IMR-90 (cell line): ENCODE measurements around the gene STARD8.

Source experiments
- BHLHE40 ChIP-seq: fragments of 150-350 bp; IDR thresholded peaks from 2 replicates; pipeline ENCODE4 v1.6.1; 2016; ENCODE audit warnings: mild to moderate bottlenecking, low read depth, low read length
- MXI1 ChIP-seq: IDR thresholded peaks from 2 replicates; pipeline ENCODE4 v1.6.1; 2012; ENCODE audit warnings: low read depth, mild to moderate bottlenecking, low read length, moderate library complexity, borderline replicate concordance
- POLR2A ChIP-seq: IDR thresholded peaks from 2 replicates; pipeline ENCODE4 v1.6.1; 2012; ENCODE audit warnings: mild to moderate bottlenecking, low read depth, low read length

DNA sequence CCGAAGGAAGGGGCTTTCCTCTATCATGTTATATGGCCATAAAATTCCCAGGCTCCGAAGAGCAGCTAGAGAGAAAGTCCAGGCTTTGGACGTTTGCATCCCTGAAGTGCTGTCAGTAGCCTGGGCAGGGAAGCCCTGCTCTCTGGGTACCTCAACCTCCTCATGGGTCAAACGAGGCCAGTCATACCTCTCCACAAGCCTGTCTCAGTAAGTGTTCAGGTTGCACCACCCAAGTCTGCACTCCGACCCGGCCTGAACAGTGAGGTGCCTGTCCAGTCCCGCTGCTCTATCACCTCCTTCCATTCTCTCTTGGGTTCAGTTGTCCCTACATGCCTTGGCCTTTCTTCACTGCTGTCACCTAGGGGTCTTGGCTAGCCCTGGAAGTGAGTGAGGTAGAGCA, 78.9 kb downstream of the STARD8 start:
- TF ChIP-seq POLR2A (no peak), BHLHE40 (no peak), MXI1 (no peak)
